ENCODE data around the gene E2F2. TPM values are rescaled to one million over a fixed set of nuclear protein-coding genes. Genes with fewer than 3 reads are reported as not detected.

E2F2 gene
- polyA plus RNA-seq, 1 of the 3 experiments (the other 2 are of a cell fraction) = 0.43 TPM

DNA sequence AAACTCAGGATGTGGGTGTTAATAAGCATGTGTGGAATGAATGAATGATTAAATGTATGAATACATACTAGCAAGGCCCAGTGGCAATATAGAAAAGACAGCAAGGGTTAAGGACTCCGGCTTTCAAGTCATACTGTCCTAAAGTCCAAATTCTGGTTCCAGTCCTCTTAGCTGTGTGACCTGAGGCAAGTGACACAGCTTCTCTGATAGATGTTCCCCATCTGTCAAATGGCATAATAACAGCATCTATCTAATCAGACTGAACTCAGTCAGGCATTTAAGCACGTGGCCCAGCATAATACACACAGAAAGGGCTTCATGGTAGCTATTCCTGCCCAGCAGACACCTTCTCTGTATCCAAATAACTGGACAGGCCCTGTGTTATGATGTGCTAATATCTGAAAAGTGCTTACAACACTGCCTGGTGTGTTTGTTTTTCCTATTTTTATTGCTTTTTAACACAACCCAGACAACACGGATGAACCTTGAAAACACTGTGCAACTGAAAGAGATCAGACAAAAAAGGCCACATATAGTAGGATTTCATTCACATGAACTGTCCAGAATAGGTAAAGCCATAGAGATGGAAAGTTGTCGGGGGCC is 59.5 kb downstream of the E2F2 start (continued):
- TF ChIP-seq USF1 (IDR thresholded peaks at IDR 0.05; ENCODE audit: borderline replicate concordance, low read depth) (no peak), FOSL2 (IDR thresholded peaks at IDR 0.05; ENCODE audit: borderline replicate concordance, low read depth) (no peak), RXRA (IDR thresholded peaks at IDR 0.05; ENCODE audit: borderline replicate concordance, low read depth) (no peak), MAX (IDR thresholded peaks at IDR 0.05; ENCODE audit: low read depth) (no peak)

DNA sequence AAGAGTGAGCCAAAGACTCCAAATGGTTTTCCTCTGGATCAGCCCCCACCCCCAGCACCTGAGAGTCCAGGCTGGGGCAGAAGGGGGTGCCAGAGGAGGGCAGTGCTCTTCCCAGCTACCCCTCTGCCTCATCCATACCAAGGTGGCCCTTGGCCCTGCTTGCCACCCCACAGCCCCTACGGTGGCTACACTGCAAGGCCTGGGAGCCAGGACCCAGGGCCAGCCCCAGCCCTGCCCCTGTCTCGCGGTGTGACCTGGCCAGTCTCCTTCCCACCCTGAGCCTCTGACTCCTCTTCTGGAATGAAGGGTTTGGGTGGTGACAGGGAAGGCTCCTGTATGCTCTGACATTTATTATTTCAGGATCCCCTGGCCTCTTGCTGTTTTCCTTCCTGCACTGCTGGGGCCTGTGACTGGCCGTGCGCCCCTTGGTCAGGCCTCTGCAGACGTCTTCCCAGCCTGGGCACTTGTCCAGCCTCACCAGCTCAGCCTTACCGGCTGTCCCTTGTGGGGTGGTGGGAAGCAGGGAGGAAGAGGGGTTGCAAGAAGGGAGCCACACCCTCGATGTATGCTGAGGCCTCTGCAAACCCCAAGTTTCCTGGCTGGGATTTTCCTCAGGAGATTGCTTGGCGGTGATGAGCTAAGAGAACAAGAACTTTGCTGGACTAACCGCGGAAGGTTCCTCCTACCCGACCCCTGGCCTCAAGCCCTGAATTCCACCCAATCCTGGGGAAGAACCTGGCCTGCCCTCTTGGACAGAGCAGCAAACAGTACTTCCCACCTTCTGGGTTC is 60.6 kb downstream of the E2F2 start:
- no peak overlapping the region for H3K9ac ChIP-seq

More for the DNA sequence above, 60.6 kb downstream of the E2F2 start:
- Histone ChIP-seq H2AFZ (ENCODE audit: low read depth) (no peak overlapping the region), H3K27ac (ENCODE audit: low read depth in 2 of 2, low read length in 1 of 2) (no peak overlapping the region), H3F3A (replicated peaks; ENCODE audit: insufficient read depth) (peaks cover 8% of the 10 kb centered on the region), H3K4me3 (ENCODE audit: low read depth in 2 of 2, low read length in 1 of 2) (no peak overlapping the region), H3K4me2 (no peak overlapping the region), H3K9me3 (no peaks in the 10 kb centered on the region), H3K9me2 (no peaks in the 10 kb centered on the region), H3K4me1 (ENCODE audit: control insufficient read depth in 1 of 2, insufficient read depth in 2 of 2, low read depth in 1 of 2, low read length in 1 of 2) (peaks cover 6 to 7% of the 10 kb centered on the region in 2 experiments; a peak in 1 of 4 replicates), H4K20me1 (ENCODE audit: insufficient read depth) (peaks cover 37% of the 10 kb centered on the region), H3K79me2 (ENCODE audit: insufficient read depth) (peaks cover 43% of the 10 kb centered on the region), H3K36me3 (replicated peaks in 1 of 2; ENCODE audit: control insufficient read depth in 1 of 2, insufficient read depth in 2 of 2, low read length in 1 of 2) (no peaks in the 10 kb centered on the region), H3K27me3 (ENCODE audit: insufficient read depth) (no peaks in the 10 kb centered on the region)
- 86% methylated on average over 7 of the region's 12 CpGs for WGBS (ENCODE audit: low lambda C conversion rate)
- POLR2A ChIA-PET = no interaction called here
- TF ChIP-seq TCF12 (IDR thresholded peaks at IDR 0.05) (no peak), SMC3 (IDR thresholded peaks at IDR 0.05; ENCODE audit: low read depth, low read length) (no peak), TAF1 (IDR thresholded peaks at IDR 0.05; ENCODE audit: borderline replicate concordance, low read depth, low read length) (no peak), EZH2phosphoT487 (IDR thresholded peaks at IDR 0.05; ENCODE audit: borderline replicate concordance, low read depth) (no peak), MEF2A (IDR thresholded peaks at IDR 0.05; ENCODE audit: borderline replicate concordance, low read depth) (no peak), GATA2 (CRISPR knock-in tag; IDR thresholded peaks at IDR 0.05) (no peak), RCOR1 (IDR thresholded peaks at IDR 0.05; ENCODE audit: low read length) (no peak), CHD2 (IDR thresholded peaks at IDR 0.05; ENCODE audit: low read length, partially characterized antibody) (no peak), MAX (IDR thresholded peaks at IDR 0.05; ENCODE audit: low read depth) (no peak), NFIC (IDR thresholded peaks at IDR 0.05; ENCODE audit: borderline replicate concordance) (no peak), JUND (IDR thresholded peaks at IDR 0.05) (no peak), RAD21 (IDR thresholded peaks at IDR 0.05; ENCODE audit: low read length) (no peak), TEAD4 (IDR thresholded peaks at IDR 0.05; ENCODE audit: borderline replicate concordance, insufficient read depth) (no peak), USF1 (IDR thresholded peaks at IDR 0.05; ENCODE audit: borderline replicate concordance, low read depth) (no peak)
- TF ChIP-seq, protein P1, sequence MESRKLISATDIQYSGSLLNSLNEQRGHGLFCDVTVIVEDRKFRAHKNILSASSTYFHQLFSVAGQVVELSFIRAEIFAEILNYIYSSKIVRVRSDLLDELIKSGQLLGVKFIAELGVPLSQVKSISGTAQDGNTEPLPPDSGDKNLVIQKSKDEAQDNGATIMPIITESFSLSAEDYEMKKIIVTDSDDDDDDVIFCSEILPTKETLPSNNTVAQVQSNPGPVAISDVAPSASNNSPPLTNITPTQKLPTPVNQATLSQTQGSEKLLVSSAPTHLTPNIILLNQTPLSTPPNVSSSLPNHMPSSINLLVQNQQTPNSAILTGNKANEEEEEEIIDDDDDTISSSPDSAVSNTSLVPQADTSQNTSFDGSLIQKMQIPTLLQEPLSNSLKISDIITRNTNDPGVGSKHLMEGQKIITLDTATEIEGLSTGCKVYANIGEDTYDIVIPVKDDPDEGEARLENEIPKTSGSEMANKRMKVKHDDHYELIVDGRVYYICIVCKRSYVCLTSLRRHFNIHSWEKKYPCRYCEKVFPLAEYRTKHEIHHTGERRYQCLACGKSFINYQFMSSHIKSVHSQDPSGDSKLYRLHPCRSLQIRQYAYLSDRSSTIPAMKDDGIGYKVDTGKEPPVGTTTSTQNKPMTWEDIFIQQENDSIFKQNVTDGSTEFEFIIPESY (IDR thresholded peaks at IDR 0.05; ENCODE audit: borderline replicate concordance, low read depth) = no peak
- TF ChIP-seq, protein P2, sequence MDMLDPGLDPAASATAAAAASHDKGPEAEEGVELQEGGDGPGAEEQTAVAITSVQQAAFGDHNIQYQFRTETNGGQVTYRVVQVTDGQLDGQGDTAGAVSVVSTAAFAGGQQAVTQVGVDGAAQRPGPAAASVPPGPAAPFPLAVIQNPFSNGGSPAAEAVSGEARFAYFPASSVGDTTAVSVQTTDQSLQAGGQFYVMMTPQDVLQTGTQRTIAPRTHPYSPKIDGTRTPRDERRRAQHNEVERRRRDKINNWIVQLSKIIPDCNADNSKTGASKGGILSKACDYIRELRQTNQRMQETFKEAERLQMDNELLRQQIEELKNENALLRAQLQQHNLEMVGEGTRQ (IDR thresholded peaks at IDR 0.05; ENCODE audit: borderline replicate concordance, low read depth, low read length) = no peak
- TF ChIP-seq, protein P3, sequence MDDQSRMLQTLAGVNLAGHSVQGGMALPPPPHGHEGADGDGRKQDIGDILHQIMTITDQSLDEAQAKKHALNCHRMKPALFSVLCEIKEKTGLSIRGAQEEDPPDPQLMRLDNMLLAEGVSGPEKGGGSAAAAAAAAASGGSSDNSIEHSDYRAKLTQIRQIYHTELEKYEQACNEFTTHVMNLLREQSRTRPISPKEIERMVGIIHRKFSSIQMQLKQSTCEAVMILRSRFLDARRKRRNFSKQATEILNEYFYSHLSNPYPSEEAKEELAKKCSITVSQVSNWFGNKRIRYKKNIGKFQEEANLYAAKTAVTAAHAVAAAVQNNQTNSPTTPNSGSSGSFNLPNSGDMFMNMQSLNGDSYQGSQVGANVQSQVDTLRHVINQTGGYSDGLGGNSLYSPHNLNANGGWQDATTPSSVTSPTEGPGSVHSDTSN (IDR thresholded peaks at IDR 0.05) = no peak
- DNase-seq = no peak
- CTCF ChIA-PET = interaction anchor here (1.0 to 1.6 kb wide), 2 partner anchors 27 to 69 kb away, joined by 3 read pairs; no protein-coding TSS in a partner anchor

All from SK-N-SH (cell line).